GM21360 (cell line): ENCODE measurements around the gene FANCM.

Experiments used
- ATAC-seq: cut with Tn5 transposase; IDR thresholded peaks from one replicate; pipeline ENCODE4 v1.9.1; 2021; ENCODE audit warnings: mild to moderate bottlenecking, moderate library complexity; ENCODE audit not compliant: unreplicated experiment

Gene FANCM

GRCh38 chr14:45135659-45136395, at the start of gene FANCM:
Gene FANCM, plus strand, starts transcription at chr14:45135930. Its CDS starts 102 bp downstream, at chr14:45136032.
- peak; percentile 38 for ATAC-seq

GRCh38 chr14:45089813-45090212, 45.9 kb upstream of the FANCM start:
- ATAC-seq, result peak; percentile 68

- no peak for ATAC-seq
Observed at GRCh38 chr14:45091710-45092109, 44.0 kb upstream of the FANCM start.

- no peak for ATAC-seq
Observed at GRCh38 chr14:45094275-45094674, 41.5 kb upstream of the FANCM start.

- peak; percentile 48 for ATAC-seq
Observed at GRCh38 chr14:45095143-45095542, 40.6 kb upstream of the FANCM start.

- ATAC-seq, result no peak
Observed at GRCh38 chr14:45096218-45096617, 39.5 kb upstream of the FANCM start.

- ATAC-seq, result no peak
Observed at GRCh38 chr14:45103806-45104205, 31.9 kb upstream of the FANCM start.

- ATAC-seq, result no peak
Observed at GRCh38 chr14:45104561-45104960, 31.2 kb upstream of the FANCM start.

- ATAC-seq, result no peak
Observed at GRCh38 chr14:45112896-45113781, 22.6 kb upstream of the FANCM start.

- no peak for ATAC-seq
Observed at GRCh38 chr14:45114327-45114726, 21.4 kb upstream of the FANCM start.

GRCh38 chr14:45118594-45118993, 17.1 kb upstream of the FANCM start:
- ATAC-seq, result no peak

GRCh38 chr14:45120096-45120495, 15.6 kb upstream of the FANCM start:
- ATAC-seq, result no peak

- no peak for ATAC-seq
Observed at GRCh38 chr14:45123271-45123670, 12.5 kb upstream of the FANCM start.

- ATAC-seq, result no peak
Observed at GRCh38 chr14:45125754-45126153, 10.0 kb upstream of the FANCM start.

- ATAC-seq, result no peak
Observed at GRCh38 chr14:45128963-45129629, 6.6 kb upstream of the FANCM start.

- ATAC-seq, result no peak
Observed at GRCh38 chr14:45133683-45134050, 2.1 kb upstream of the FANCM start.

GRCh38 chr14:45134051-45134958, 1.4 kb upstream of the FANCM start, which contains the start of gene FKBP3:
Gene FKBP3, minus strand, starts transcription at chr14:45134481. Its CDS starts 25 bp downstream, at chr14:45134456.
- peak; percentile 91 for ATAC-seq

GRCh38 chr14:45135156-45135555, 574 bp upstream of the FANCM start:
- no peak for ATAC-seq

- ATAC-seq, result no peak
Observed at GRCh38 chr14:45136399-45136798, 669 bp downstream of the FANCM start.

GRCh38 chr14:45140661-45141187, 5.0 kb downstream of the FANCM start:
- no peak for ATAC-seq
